HG03378 (cell line): ENCODE results near the gene CREBRF.
"Not testable (repeated sequence)": the region's sequence is repeated elsewhere in the genome, so short reads cannot be mapped to it uniquely, and the experiment has no call there.

ENCODE experiments used
- ATAC-seq: cut with Tn5 transposase; IDR thresholded peaks from one replicate; pipeline ENCODE4 v1.9.1; 2021; ENCODE audit warnings: mild to moderate bottlenecking, moderate library complexity; ENCODE audit not compliant: unreplicated experiment

Gene CREBRF

DNA sequence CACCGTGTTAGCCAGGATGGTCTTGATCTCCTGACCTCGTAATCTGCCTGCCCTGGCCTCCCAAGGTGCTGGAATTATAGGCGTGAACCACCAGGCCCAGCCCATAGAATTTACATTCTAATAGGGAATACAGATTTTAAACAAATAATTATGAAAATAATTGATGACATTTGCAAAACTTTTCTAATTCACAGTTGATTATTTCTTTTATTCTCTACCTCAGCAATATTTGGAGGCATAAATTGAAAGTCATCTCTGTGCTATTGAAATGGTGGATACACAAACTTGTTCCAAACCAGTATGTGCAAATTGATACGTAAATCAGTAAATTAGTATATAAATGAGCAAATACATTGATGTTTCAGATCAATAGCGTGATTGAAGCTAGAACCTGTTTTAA lies 96.4 kb downstream of the CREBRF start:
- no peak for ATAC-seq

DNA sequence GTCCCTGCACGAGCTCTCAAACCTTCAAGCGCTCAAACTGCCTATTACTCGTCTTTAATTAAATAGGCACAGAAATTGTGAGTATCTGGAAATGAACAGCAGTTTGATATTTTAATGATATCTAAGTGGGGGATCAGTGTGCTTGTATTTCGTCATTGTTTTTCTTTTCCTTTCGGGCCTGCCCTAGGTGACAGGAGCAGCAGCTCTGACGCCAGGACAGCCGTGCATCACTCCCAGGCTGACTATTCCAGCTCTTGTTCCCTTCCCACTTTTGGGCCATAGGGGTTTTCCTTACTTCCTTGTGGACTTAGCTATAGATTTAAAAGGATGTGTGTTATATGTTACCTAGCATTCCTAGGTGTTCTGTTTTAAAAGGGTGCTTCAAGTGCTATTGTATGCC lies 97.7 kb downstream of the CREBRF start:
- ATAC-seq, result no peak

DNA sequence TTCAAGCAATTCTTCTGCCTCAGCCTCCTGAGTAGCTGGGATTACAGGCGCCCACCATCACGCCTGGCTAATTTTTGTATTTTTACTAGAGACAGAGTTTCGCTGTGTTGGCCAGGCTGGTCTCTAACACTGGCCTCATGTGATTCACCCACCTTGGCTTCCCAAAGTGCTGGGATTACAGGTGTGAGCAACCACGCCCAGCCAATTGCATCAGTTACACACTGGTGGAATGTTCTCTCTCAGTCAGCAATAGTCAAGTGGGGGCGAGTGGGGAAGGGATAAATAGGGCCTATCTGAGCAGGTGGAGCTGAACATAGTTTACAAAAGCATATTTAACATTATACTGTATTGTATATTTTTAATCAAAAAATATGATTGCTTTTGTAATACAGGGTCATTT lies 98.5 kb downstream of the CREBRF start:
- ATAC-seq, result not testable (repeated sequence)

DNA sequence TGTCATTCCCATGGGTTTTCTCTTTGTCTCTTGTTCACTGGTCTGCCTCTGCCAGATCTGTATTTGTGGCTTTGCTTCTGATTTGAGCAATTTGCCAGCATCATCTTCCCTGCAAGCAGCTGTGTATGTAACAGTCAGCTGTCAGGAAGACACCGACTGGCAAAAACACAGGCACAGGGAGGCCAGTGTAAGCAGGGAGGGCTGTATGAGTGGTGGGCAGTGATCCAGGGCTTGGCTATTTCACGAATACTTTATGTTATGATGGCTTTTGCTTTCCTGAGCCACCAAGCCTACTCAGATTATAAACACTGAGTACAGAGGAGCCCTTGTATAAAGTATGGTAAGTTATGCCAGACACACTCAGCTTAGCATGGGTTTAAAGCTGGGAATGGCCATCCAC lies 99.8 kb downstream of the CREBRF start:
- ATAC-seq, result no peak

DNA sequence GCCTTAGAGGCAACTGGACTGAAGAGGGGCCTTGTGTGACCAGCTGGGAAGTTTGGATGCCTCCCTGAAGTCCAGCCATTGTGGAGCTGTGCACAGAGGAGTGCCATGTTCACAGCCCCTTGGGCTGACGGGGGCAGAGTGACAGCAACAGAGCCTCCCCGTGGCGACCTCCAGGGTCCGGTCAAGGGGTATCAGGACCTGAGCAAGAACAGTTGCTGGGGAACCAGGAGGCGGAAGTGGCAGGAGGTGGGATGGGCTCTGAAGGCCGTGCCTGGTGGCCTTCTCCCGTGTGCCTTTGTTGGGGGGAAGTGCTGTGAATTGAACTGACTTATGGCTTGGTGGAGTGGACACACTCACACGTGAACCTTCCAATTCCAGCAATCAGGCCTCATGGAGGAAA lies 102.2 kb downstream of the CREBRF start:
- ATAC-seq, result no peak

DNA sequence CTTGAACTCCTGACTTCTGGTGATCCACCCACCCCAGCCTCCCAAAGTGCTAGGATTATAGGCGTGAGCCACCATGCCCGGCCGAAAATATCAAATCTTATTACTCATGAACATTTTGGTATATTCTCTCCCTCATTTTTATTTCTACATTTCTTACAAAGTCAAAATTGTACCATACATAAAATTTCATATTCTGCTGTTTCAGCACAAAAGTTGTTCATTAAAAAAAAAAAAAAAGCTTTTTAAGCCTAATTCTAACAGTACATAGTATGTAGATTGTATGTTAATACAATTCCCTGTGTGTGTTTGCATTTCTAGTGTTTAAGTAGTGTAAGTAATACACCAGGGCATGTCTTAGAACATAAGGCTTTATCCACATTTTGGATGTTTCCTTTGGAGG lies 103.1 kb downstream of the CREBRF start:
- no peak for ATAC-seq

DNA sequence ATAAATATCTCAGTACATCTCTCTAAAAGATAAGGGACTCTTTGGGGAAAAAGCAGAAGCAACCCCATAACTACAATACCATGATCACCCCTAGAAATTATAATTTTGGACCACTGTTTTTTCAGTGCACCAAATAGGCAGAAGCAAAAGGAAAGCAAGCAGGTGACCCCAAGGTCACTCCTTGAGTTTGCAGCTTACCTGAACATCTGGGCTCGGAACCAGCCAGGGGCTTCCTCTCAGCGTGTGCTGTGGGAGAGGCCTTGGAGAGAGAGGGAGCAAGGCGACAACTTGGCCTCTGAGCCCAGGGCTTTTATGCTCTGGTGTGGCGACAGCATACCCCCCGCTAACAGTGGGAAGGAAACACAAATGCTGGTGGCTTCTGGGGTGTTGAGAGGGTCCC lies 105.0 kb downstream of the CREBRF start:
- no peak for ATAC-seq

DNA sequence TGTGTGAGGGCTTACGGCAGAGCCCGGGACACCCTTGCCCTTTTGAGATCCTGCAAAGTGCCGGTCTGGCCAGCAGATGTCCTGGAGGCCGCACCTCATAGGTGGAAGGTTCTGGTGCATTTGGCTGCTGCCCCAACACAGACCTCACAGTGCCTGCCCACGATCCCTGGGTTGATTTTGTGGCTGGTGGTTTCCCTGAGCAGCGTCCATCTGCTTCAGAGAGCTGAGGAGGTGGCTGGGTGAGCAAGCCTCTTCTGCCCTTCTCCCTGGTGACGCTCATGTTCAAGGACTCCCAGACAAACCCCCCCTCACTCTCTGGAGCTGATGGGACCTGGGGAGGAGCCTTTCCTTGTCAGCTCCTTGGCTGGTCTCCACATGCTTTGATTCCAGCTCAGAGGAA lies 107.1 kb downstream of the CREBRF start:
- ATAC-seq, result no peak

DNA sequence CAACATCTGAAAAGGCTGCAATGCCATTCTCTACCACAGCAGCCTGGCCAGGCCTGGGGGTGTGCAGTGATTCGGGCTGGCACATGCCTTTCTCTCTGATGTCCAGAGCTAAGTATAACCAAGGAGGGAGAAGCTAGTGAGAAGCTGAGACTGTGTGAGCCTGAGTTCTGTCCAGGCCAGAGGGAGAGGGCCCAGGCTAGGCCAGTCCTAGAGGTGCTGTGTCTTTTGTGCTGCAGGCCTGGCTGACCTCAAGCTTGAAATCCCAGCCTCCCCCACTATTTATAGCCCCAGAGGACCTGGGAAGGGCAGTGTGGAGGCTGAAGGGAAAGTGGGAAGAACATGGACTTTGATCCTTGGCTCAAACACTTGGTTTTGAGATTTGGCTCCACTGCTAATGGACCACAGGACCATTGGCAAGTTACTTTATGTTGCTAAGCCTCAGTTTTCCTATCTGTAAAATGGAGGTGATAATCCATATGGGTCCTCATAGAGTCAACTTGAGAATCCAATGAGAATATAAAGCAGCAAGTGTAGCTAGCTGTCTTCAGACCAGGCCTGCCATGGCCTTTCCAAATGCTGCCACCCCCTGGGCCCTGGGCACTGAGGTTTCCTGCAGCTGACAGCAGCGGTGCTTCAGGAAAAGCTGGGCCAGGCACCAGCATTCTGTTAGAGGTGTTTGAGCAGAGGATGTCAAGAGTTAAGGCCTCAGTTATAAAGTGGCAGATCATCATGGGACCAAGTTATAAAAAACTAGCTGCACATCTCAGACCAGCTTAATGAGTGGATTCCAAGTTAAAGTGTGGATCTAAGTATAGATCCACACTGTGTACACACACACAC lies 109.2 kb downstream of the CREBRF start:
- ATAC-seq, result no peak

DNA sequence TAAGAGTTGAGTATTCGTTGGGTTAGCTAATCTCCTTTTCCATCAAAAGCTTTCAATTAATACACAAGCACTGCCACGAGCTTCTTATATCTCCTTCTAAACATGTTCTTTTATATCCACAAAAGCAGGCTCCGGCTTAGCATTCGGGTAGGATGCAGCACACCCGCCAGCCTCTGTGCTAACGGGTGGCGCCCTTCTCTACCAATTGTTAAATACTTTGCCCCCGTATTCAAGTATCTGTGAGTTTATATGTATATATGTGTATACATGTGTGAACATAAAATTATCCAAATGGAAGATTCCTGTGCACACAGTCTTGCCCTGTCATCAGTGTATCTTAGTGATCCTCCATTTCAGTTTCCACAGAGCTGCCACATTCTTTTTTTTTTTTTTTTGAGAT lies 116.0 kb downstream of the CREBRF start:
- ATAC-seq, result no peak

DNA sequence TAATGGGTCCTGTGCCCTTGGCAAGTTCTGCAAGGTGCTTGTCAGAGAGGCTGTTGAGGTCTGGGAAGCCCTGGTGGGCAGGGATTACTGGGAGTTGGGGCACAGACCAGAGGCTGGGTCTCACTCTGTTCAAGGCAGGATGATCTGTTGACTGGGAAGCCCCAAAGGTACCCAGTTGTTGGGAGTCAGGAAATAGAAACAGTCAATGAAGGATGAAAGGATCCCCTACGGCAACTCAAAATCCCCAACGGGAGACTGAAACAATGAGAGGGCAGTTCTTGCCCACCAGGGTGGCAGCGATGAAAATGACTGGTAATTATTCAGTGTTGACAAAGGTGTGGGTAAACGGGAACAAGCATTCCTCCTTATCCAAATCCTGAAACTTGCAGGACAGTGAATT lies 119.4 kb downstream of the CREBRF start:
- no peak for ATAC-seq

DNA sequence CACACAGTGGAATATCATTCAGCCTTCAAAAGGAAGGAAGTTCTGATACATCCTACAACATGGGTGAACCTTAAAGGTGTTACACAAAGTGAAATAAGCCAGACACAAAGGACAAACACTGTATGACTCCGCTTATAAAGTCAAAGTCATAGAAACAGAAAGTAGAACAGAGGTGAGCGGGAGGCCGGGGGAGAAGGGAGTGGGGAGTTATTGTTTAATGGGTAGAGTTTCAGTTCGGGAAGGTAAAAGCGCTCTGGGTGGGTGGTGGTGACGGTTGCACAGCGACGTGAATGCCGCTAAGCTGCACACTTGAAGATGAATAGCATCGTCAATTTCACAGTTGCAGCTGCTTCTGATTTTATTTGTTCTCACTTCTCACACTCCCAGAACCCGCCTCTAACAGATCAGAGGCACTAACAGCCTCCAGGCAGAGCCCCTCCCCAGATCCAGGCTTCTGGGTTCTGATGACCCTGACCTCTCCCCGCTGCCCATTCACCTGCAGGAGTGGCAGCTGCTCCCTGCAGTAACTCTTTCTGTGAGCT lies 122.3 kb downstream of the CREBRF start:
- ATAC-seq, result no peak

DNA sequence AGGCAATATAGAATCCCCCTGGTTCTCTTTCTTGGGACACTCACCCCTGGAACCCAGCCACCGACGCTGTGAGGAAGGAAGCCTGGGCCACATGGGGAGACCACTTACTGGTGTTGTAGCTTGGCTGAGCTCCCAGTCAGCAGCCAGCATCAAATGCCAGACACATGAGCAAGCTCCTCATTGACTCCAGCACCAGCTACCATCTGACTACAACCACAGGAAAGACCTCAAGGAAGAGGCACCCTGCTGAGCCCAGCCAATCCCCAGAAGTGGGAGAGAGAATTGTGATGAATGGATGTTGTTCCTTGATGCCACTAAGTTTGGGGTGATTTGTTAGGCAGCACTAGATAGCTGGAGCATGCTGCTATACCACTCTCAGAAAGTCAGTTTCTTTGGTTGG lies 124.2 kb downstream of the CREBRF start:
- ATAC-seq, result no peak

DNA sequence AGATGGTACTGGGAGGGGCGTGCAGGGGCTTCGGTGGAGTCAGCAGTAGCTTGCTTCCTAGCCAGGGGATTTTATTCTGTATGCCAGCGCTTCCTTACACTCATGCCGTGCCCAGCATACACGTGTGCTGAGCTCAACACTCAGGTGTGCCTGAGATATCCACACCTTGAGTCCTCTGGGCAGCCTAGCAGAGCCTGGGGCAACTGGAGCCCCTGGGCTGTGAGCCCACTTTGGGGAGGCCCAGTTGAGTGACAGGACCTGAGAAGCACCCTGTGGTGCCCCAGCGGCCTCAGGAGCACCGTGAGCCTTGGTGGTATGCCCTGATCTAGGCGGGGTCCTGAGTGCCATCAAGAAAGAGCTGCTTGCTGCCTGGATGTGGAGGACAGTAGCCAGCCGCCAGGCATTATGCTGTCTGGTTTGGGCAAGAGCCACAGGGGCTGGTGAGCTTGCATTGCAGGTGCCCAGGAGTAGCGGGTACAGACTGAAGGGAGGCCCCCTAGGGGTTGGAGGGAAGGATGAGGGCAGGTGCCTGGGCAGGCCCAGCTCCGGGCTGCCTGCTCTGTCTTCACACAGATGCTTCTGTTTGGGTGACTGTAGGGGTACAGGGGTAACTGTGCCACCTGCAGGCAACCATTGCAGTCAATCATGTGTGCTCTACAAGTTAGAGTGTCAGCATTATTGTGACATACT lies 131.0 kb downstream of the CREBRF start:
- no peak for ATAC-seq

DNA sequence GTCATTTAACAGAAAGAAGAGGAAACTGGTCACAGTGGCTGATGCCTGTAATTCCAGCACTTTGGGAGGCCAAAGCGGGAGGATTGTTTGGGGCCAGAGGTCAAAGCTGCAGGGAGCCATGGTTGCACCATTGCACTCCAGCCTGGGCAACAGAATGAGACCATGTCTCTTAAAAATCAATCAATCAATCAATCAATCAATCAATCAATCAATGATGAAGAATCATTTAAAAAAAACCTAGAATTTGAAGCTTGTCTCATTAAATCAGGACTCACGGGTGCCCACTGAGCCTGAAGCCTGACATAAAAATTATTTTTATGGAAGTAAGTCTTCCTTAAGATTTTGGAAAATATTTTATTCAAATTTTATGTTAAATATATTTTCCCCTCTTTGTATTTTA lies 132.1 kb downstream of the CREBRF start:
- no peak for ATAC-seq
